HepG2 (cell line): Measurements from ENCODE around the gene ARL8A. TPM values are rescaled to one million over a fixed set of nuclear protein-coding genes. Genes with fewer than 3 reads are reported as not detected.

Experiments used
- HNRNPK ChIP-seq: fragments of 200-400 bp; formaldehyde crosslinking; IDR thresholded peaks from 2 replicates; pipeline ENCODE4 v1.6.1; 2018; ENCODE audit warnings: low read length, low read depth, moderate library complexity, mild to moderate bottlenecking; ENCODE audit not compliant: poor library complexity, severe bottlenecking
- SOX13 ChIP-seq, 3 experiments: fragments of 450-650 bp in 1 of 3; sonication (generic) in 1 of 3; formaldehyde crosslinking in 1 of 3; IDR thresholded peaks in 2 of 3; conservative IDR thresholded peaks in 1 of 3; 2 replicates each; pipeline versions ENCODE4 v1.5.0 to v1.6.1; 2016 to 2020; ENCODE audit warnings: antibody characterized with exemption in 1 of 3, mild to moderate bottlenecking in 1 of 3, missing compliant biosample characterization in 1 of 3, missing genetic modification reagents in 1 of 3, moderate library complexity in 1 of 3
- YEATS4 ChIP-seq: sonication (generic); formaldehyde crosslinking; IDR thresholded peaks from 2 replicates; pipeline ENCODE4 v1.4.0; 2020; ENCODE audit warnings: missing genetic modification reagents, borderline replicate concordance
- ZKSCAN8 ChIP-seq: IDR thresholded peaks from 2 replicates; pipeline ENCODE4 v1.6.1; 2016; ENCODE audit warnings: borderline replicate concordance, missing genetic modification reagents, missing compliant biosample characterization
- ZNF142 ChIP-seq: sonication (generic); formaldehyde crosslinking; IDR thresholded peaks from 2 replicates; pipeline ENCODE4 v1.4.0; 2020; ENCODE audit warnings: missing genetic modification reagents
- ZNF263 ChIP-seq: sonication (generic); formaldehyde crosslinking; IDR thresholded peaks from 2 replicates; pipeline ENCODE4 v1.4.0; 2020; ENCODE audit warnings: missing genetic modification reagents
- ZNF564 ChIP-seq: sonication (generic); formaldehyde crosslinking; IDR thresholded peaks from 2 replicates; pipeline ENCODE4 v1.8.1; 2023; ENCODE audit warnings: mild to moderate bottlenecking, missing genetic modification reagents
- ZNF740 ChIP-seq: sonication (generic); formaldehyde crosslinking; IDR thresholded peaks from 2 replicates; pipeline ENCODE4 v1.4.0; 2020; ENCODE audit warnings: missing genetic modification reagents
- ZSCAN31 ChIP-seq: sonication (generic); formaldehyde crosslinking; IDR thresholded peaks from 2 replicates; pipeline ENCODE4 v1.5.0; 2020; ENCODE audit warnings: low read depth, mild to moderate bottlenecking, missing genetic modification reagents
- polyA plus RNA-seq, 8 experiments: library from polyadenylated mRNA; depleted of rRNA in 3 of 8; stranded (reverse) in 7 of 8; unstranded in 1 of 8; fragments of >200 nt; fragmentation: Illumina TruSeq in 4 of 8; extraction: Trizol in 4 of 8; gene quantifications; 2 replicates each; pipeline versions ENCODE4 v1.2.1 to v1.2.3, GENCODE V29; 2011 to 2016; ENCODE audit warnings: low read depth in 4 of 8, missing spikeins in 1 of 8, mixed read lengths in 1 of 8; ENCODE audit not compliant: insufficient read depth in 1 of 8
- total RNA-seq, 5 experiments: library from RNA; depleted of rRNA; stranded (reverse); fragments of >200 nt; fragmentation: Illumina TruSeq; extraction: Trizol; gene quantifications; 2 replicates each; pipeline ENCODE4 v1.2.3, GENCODE V29; 2016; ENCODE audit warnings: low read depth in 1 of 5

The ARL8A gene
- total and polyA plus RNA-seq, 2 of the 13 experiments (the other 11 are each of a cell fraction or from before 2014, with no cell fraction given) = 2.7 to 23.4 TPM

DNA sequence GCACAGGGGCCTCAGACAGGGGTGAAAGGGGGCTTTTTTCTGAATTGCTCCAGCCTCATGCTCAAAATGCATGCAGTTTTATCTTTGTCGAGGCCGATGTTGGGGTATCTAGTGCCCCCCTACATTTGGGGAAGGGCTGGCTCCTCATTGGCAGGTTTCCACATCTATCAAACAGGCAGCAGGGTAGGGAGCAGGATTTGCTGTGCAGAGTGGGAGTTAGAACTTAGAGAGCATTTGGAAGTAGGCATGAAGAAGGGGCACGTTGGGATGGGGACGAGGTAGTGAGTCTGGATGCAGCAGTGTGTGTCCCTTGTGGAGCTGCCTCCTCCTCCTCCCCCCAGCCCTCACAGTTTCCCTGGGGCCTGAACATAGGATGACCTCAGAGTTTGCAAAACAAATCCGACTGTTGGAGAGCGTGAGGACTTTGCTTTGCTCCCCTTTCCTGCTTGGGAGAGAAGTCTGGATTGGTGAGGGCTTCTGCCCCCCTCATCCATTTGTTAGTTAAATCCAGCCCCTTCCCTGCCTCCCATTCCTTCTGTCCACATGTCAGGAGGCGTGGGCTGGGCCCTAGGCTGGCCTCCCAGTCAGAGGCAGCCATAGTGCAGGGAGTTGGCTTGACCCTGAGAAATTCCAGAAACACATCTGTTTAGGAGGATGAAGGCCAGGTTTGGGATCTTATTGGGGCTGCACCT lies 58.7 kb downstream of the ARL8A start (continued):
- TF ChIP-seq ZKSCAN8 (CRISPR knock-in tag) (peak; percentile 48; the same call in 1 of the 2 replicates), ZSCAN31 (CRISPR knock-in tag) (peak; percentile 64), HNRNPK (no peak), ZNF740 (CRISPR knock-in tag) (0 out of 2 replicates have a peak, but pooled peaks have one; percentile 32), ZNF263 (CRISPR knock-in tag) (peak; percentile 78; the same call in 1 of the 2 replicates), ZNF142 (CRISPR knock-in tag) (no peak), YEATS4 (CRISPR knock-in tag) (peak; percentile 56; the same call in 1 of the 2 replicates), SOX13 (IDR thresholded peaks at IDR 0.05) (peak; percentile 72; the same call in 1 of the 2 replicates), SOX13 (CRISPR knock-in tag; conservative IDR thresholded peaks at IDR 0.05 in 1 of 2, IDR thresholded peaks at IDR 0.05 in 1 of 2) (peak in 1 of 2 experiments; percentile 91; a peak in 2 of 4 replicates), ZNF564 (CRISPR knock-in tag) (no peak)
